Neuron (in vitro differentiated cells): ENCODE data around the gene PTGIR.

Experiments used
- H2AFZ ChIP-seq: one replicate; pipeline ENCODE4 v1.6.1; 2013; ENCODE audit warnings: low read depth, mild to moderate bottlenecking, inconsistent platforms, low read length, moderate library complexity
- H3K27me3 ChIP-seq: one replicate; pipeline ENCODE4 v1.6.1; 2013; ENCODE audit warnings: low read length; ENCODE audit not compliant: insufficient read depth
- H3K36me3 ChIP-seq: one replicate; pipeline ENCODE4 v1.6.1; 2013; ENCODE audit warnings: low read length; ENCODE audit not compliant: insufficient read depth
- H3K4me1 ChIP-seq: one replicate; pipeline ENCODE4 v1.6.1; 2013; ENCODE audit warnings: low read length; ENCODE audit not compliant: insufficient read depth
- H3K4me3 ChIP-seq: 2 replicates; pipeline ENCODE4 v1.5.1; 2013; ENCODE audit warnings: mild to moderate bottlenecking, low read length, moderate library complexity
- H3K9me3 ChIP-seq: one replicate; pipeline ENCODE4 v1.6.1; 2013; ENCODE audit warnings: low read length

The PTGIR gene

GRCh38 chr19:46596008-46596407, 28.9 kb downstream of the PTGIR start:
- Histone ChIP-seq H3K36me3 (no peaks in the 10 kb centered on the region), H3K27me3 (no peaks in the 10 kb centered on the region), H3K9me3 (peaks cover 5% of the 10 kb centered on the region), H2AFZ (no peak overlapping the region), H3K4me1 (no peaks in the 10 kb centered on the region), H3K4me3 (no peak overlapping the region)

DNA sequence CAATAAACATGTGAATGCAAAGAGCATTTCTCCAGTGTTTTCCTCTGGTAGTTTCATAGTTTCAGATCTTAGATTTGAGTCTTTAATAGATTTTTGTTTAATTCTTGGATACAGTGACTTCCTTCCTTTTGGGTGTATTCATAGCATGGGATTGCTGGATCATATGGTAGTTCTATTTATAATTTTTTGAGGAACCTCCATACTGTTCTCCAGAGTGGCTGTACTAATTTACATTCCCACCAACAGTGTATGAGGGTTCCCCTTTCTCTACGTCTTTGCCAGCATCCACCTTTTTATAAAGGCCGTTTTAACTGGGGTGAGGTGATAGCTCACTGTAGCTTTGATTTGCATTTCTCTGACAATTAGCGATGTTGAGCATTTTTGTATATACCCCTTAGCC, 33.0 kb downstream of the PTGIR start:
- Histone ChIP-seq H2AFZ (no peak overlapping the region), H3K4me3 (no peak overlapping the region), H3K27me3 (no peaks in the 10 kb centered on the region)

GRCh38 chr19:46591254-46591653, 33.6 kb downstream of the PTGIR start:
- no peaks in the 10 kb centered on the region for H3K4me1 ChIP-seq
- H3K9me3 ChIP-seq, result no peaks in the 10 kb centered on the region

More for the DNA sequence above, 33.0 kb downstream of the PTGIR start:
- H3K9me3 ChIP-seq, result no peaks in the 10 kb centered on the region
- no peaks in the 10 kb centered on the region for H3K36me3 ChIP-seq
- no peaks in the 10 kb centered on the region for H3K4me1 ChIP-seq

GRCh38 chr19:46587861-46588260, 37.0 kb downstream of the PTGIR start:
- Histone ChIP-seq H3K9me3 (no peaks in the 10 kb centered on the region), H3K4me1 (no peaks in the 10 kb centered on the region), H2AFZ (no peak overlapping the region), H3K36me3 (no peaks in the 10 kb centered on the region), H3K4me3 (no peak overlapping the region), H3K27me3 (no peaks in the 10 kb centered on the region)

More at GRCh38 chr19:46591254-46591653, 33.6 kb downstream of the PTGIR start:
- Histone ChIP-seq H3K36me3 (no peaks in the 10 kb centered on the region), H3K4me3 (no peak overlapping the region), H2AFZ (no peak overlapping the region), H3K27me3 (no peaks in the 10 kb centered on the region)

GRCh38 chr19:46586294-46586693, 38.6 kb downstream of the PTGIR start:
- Histone ChIP-seq H3K4me1 (no peaks in the 10 kb centered on the region), H3K9me3 (no peaks in the 10 kb centered on the region), H3K4me3 (no peak overlapping the region), H3K27me3 (no peaks in the 10 kb centered on the region), H3K36me3 (no peaks in the 10 kb centered on the region), H2AFZ (no peak overlapping the region)

DNA sequence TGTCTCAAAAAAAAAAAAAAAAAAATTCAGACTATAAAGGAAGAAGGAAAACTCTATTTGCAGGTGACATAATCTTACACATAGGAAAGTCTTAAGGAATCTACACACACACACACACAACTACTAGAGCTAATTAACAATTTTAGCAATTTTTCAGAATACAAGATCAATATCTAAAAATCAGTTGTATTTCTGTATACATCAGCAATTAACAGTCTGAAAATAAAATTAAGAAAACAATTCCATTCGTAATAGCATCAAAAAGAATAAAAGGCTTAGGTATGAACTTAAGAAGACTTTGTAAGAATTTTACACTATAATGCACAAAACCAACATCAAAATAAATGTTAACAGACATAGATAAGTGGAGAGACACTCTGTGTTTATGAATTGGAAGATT, 39.4 kb downstream of the PTGIR start:
- Histone ChIP-seq H3K4me1 (no peaks in the 10 kb centered on the region), H2AFZ (no peak overlapping the region), H3K36me3 (no peaks in the 10 kb centered on the region), H3K27me3 (no peaks in the 10 kb centered on the region), H3K4me3 (no peak overlapping the region), H3K9me3 (no peaks in the 10 kb centered on the region)

DNA sequence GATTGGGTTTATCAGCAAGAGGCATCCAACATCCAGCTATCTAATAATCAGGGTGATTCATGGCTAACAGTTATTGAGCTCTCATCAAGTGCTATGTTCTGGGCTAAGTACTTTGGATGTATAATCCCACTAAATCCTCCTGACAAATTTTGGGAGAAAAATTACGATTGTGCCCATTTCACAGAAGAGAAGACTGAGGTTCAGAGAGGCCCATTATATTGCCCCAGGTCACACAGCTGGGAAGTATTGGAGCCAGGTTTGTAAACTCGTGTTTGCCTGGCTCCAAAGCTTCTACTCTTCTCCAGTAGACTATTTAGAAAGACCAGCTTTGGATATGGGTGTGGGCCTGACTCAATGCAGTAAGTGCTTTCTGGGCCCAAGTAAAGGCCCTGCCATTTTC, 44.6 kb downstream of the PTGIR start:
- Histone ChIP-seq H3K4me3 (no peak overlapping the region), H2AFZ (no peak overlapping the region)

DNA sequence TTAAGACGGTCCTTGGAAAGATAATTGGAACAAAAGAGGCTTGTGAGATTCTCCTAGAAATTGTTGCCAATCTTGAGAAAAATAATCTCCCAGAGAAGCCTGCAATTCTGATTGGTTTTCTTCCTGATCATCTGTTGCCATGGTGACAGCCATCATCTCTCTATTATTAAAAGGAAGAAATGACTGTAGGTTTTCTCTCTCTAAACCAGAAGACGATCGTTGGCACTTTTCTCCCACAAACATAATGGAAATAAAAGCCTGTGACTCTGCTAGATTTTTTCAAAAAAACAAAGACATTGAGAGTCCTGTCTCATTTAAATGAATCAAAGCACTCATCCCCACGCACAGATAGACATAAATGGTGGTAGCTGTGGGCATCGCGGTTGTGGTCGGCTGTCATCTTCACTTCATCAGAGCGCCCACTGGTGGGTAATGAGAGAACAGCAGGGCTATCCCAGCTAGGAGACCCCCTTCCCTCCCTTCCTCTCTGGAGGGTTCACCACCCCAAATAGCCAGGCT, 45.5 kb downstream of the PTGIR start:
- Histone ChIP-seq H3K27me3 (no peaks in the 10 kb centered on the region), H2AFZ (no peak overlapping the region), H3K36me3 (no peaks in the 10 kb centered on the region), H3K4me3 (no peak overlapping the region), H3K9me3 (no peaks in the 10 kb centered on the region), H3K4me1 (peaks cover 7% of the 10 kb centered on the region)

More for the DNA sequence above, 44.6 kb downstream of the PTGIR start:
- Histone ChIP-seq H3K4me1 (peaks cover 7% of the 10 kb centered on the region), H3K27me3 (no peaks in the 10 kb centered on the region), H3K9me3 (no peaks in the 10 kb centered on the region), H3K36me3 (no peaks in the 10 kb centered on the region)

DNA sequence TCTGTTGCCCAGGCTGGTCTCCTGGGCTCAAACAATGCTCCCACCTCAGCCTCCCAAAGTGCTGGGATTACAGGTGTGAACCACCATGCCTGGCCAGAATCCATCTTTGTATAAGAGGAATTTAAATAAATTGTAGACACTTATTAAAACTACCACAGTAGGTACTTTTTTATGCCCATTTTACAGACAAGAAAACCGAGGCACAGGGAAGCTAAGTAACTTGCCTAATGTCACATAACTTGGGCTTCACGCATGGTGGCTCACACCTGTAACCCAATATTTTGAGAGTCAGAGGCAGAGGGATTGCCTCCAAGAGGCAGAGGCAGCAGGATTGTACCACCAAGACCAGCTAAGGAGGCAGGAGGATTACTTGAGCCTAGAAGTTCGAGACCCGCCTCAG, 46.4 kb downstream of the PTGIR start:
- Histone ChIP-seq H3K4me3 (no peak overlapping the region), H2AFZ (no peak overlapping the region), H3K27me3 (no peaks in the 10 kb centered on the region), H3K4me1 (peaks cover 7% of the 10 kb centered on the region), H3K36me3 (no peaks in the 10 kb centered on the region), H3K9me3 (no peaks in the 10 kb centered on the region)

- H3K27me3 ChIP-seq, result no peaks in the 10 kb centered on the region
- H3K36me3 ChIP-seq, result no peaks in the 10 kb centered on the region
- no peak overlapping the region for H3K4me3 ChIP-seq
- no peak overlapping the region for H2AFZ ChIP-seq
- H3K9me3 ChIP-seq, result peaks cover 2% of the 10 kb centered on the region
- peaks cover 7% of the 10 kb centered on the region for H3K4me1 ChIP-seq
Measured at GRCh38 chr19:46574533-46574932, 50.4 kb downstream of the PTGIR start.

- H3K4me3 ChIP-seq, result no peak overlapping the region
- H3K36me3 ChIP-seq, result no peaks in the 10 kb centered on the region
- peaks cover 2% of the 10 kb centered on the region for H3K9me3 ChIP-seq
- no peak overlapping the region for H2AFZ ChIP-seq
- H3K27me3 ChIP-seq, result no peaks in the 10 kb centered on the region
- peaks cover 4% of the 10 kb centered on the region for H3K4me1 ChIP-seq
Measured at GRCh38 chr19:46573679-46574498, 51.0 kb downstream of the PTGIR start.

GRCh38 chr19:46571495-46571894, 53.4 kb downstream of the PTGIR start:
- Histone ChIP-seq H3K4me3 (no peak overlapping the region), H3K36me3 (no peaks in the 10 kb centered on the region), H3K27me3 (no peaks in the 10 kb centered on the region), H3K9me3 (peaks cover 2% of the 10 kb centered on the region), H3K4me1 (no peaks in the 10 kb centered on the region), H2AFZ (no peak overlapping the region)
